CD4-positive, alpha-beta memory T cell (primary cell): ENCODE measurements around the gene GPSM3. TPM values are rescaled to one million over a fixed set of nuclear protein-coding genes. Genes with fewer than 3 reads are reported as not detected.

Source experiments
- CTCF ChIA-PET: fragments of 350-600 bp; sonication (Branson Sonifier 250); formaldehyde crosslinking; loops from one replicate; lab custom pipeline; 2021; ENCODE audit warnings: inconsistent platforms; ENCODE audit not compliant: partially characterized antibody; lab: Charles Lee
- POLR2A ChIA-PET: fragments of 350-600 bp; sonication (Branson Sonifier 250); formaldehyde crosslinking; loops from one replicate; lab custom pipeline; 2021; ENCODE audit not compliant: partially characterized antibody; lab: Charles Lee
- DNase-seq, 5 donors: peaks; one replicate each; pipeline versions ENCODE4 v3.0.0 to v3.0.0-alpha.2; 2020 to 2022; ENCODE audit warnings: mixed read lengths in 1 of 5
- H3K27ac ChIP-seq: one replicate; pipeline ENCODE4 v1.7.0; 2013; ENCODE audit warnings: low read depth, low read length
- H3K27me3 ChIP-seq: 2 replicates; pipeline ENCODE4 v1.7.0; 2013; ENCODE audit warnings: mild to moderate bottlenecking, low read length, moderate library complexity; ENCODE audit not compliant: insufficient read depth
- H3K36me3 ChIP-seq: 2 replicates; pipeline ENCODE4 v1.7.0; 2013; ENCODE audit warnings: mild to moderate bottlenecking, low read length, moderate library complexity; ENCODE audit not compliant: insufficient read depth
- H3K4me1 ChIP-seq: 2 replicates; pipeline ENCODE4 v1.7.0; 2013; ENCODE audit warnings: mild to moderate bottlenecking, low read length, moderate library complexity; ENCODE audit not compliant: insufficient read depth
- H3K4me3 ChIP-seq, 2 donors: one replicate each; pipeline ENCODE4 v1.7.0; 2013; ENCODE audit warnings: low read length in 2 of 2, mild to moderate bottlenecking in 1 of 2
- H3K9me3 ChIP-seq, 2 donors: one replicate each; pipeline ENCODE4 v1.7.0; 2013; ENCODE audit warnings: low read length in 2 of 2, control low read depth in 1 of 2; ENCODE audit not compliant: control insufficient read depth in 1 of 2
- H3K27ac Mint-ChIP-seq, 7 donors: one replicate each; pipeline ENCODE4 v1.8.0; 2020 to 2021; ENCODE audit warnings: mixed read lengths in 7 of 7, mild to moderate bottlenecking in 6 of 7, inconsistent platforms in 3 of 7, moderate library complexity in 3 of 7
- H3K27me3 Mint-ChIP-seq, 2 donors: one replicate each; pipeline ENCODE4 v1.8.0; 2020 to 2021; ENCODE audit warnings: mixed read lengths in 2 of 2
- H3K36me3 Mint-ChIP-seq, 2 donors: one replicate each; pipeline ENCODE4 v1.8.0; 2020 to 2021; ENCODE audit warnings: mixed read lengths in 2 of 2, inconsistent platforms in 1 of 2, mild to moderate bottlenecking in 1 of 2
- H3K4me1 Mint-ChIP-seq, 4 donors: one replicate each; pipeline ENCODE4 v1.8.0; 2020 to 2021; ENCODE audit warnings: mixed read lengths in 4 of 4, mild to moderate bottlenecking in 1 of 4
- H3K4me3 Mint-ChIP-seq, 8 donors: one replicate each; pipeline ENCODE4 v1.8.0; 2020 to 2021; ENCODE audit warnings: mixed read lengths in 8 of 8, mild to moderate bottlenecking in 7 of 8, moderate library complexity in 6 of 8, inconsistent platforms in 3 of 8
- H3K9me3 Mint-ChIP-seq, 8 donors: one replicate each; pipeline ENCODE4 v1.8.0; 2020 to 2021; ENCODE audit warnings: mixed read lengths in 8 of 8, mild to moderate bottlenecking in 5 of 8, inconsistent platforms in 3 of 8, moderate library complexity in 1 of 8
- intact Hi-C: fragments of 100-400 bp; cut with micrococcal nuclease; formaldehyde crosslinking; loops from one replicate; pipeline ENCODE4 v1.15.1; 2023
- polyA plus RNA-seq, 2 donors: library from polyadenylated mRNA; unstranded; fragments of 300-500 nt; fragmentation: Illumina TruSeq; gene quantifications; one replicate each; pipeline ENCODE4 v1.2.3, GENCODE V29; 2021
- total RNA-seq, 2 experiments: library from RNA; stranded (reverse); gene quantifications; one replicate each; pipeline ENCODE4 v1.2.3, GENCODE V29; 2021

Gene GPSM3
- total and polyA plus RNA-seq, 4 experiments from 2014 or later = 110 to 313 (median 237) TPM

GRCh38 chr6:32204268-32204715 lies 11.8 kb upstream of the GPSM3 start:
- no peaks in the 10 kb centered on the region for H3K9me3 Mint-ChIP-seq
- H3K9me3 ChIP-seq = no peaks in the 10 kb centered on the region
- no peaks in the 10 kb centered on the region for H3K27me3 ChIP-seq
- no peak for DNase-seq
- H3K27ac Mint-ChIP-seq = peak overlapping the region in 1 of 7 donors; percentile 74
- H3K4me3 Mint-ChIP-seq = no peak overlapping the region
- H3K4me3 ChIP-seq = no peak overlapping the region
- CTCF ChIA-PET = interaction anchor here (1.3 kb wide), 1 partner anchor 41 kb away, joined by 5 read pairs; no protein-coding TSS in a partner anchor
- POLR2A ChIA-PET = interaction anchor here (1.6 to 1.7 kb wide), 2 partner anchors 9 to 14 kb away, joined by 5 to 10 read pairs; partner anchors contain the start of gene PBX2
- H3K36me3 ChIP-seq = no peaks in the 10 kb centered on the region
- no peak overlapping the region for H3K27ac ChIP-seq
- no peaks in the 10 kb centered on the region for H3K4me1 Mint-ChIP-seq
- no peaks in the 10 kb centered on the region for H3K4me1 ChIP-seq
- intact Hi-C loops = no loop called here
- peaks cover 0 to 8% of the 10 kb centered on the region in 2 donors for H3K27me3 Mint-ChIP-seq
- peaks cover 0 to 3% of the 10 kb centered on the region in 2 donors for H3K36me3 Mint-ChIP-seq

DNA sequence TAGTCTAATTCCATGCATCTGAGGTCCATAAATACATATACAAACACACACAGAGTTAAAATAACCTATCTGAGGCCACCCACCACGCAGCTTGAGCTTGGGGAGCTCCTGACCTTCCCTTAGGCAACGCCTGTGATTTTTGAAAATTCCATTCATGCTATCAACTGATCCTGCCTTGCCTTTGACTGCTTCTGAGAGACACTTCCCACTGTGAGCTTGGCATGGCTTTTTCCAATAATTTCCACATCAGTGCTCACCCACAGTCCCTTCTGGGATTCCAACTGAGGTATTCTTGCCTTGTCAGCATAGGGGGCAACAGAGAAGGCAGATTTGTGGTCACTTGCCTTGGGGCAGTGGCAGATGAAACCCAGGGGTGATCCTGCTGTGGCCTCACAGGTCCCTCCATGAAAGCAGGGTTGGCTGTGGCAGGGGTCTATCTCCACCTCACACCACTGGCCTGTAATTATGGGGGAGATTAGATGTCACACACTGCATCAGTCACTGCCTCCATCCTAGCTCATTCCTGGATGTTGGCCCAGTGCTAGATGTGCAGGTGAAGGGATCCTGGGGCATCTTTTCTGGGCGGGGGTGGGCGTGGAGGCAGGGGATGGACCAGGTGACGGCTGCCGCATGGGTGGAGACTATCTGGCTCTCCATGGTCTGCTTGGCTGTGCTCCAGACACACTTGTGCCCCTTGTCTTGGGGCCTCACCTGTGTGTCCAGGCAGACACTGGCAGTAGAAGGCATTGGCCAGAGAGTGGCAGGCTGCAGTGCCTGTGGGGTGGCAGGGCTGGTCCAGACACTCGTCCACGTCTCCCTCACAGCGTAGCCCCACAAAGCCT lies 11.2 kb upstream of the GPSM3 start:
- no peak overlapping the region for H3K27ac Mint-ChIP-seq

DNA sequence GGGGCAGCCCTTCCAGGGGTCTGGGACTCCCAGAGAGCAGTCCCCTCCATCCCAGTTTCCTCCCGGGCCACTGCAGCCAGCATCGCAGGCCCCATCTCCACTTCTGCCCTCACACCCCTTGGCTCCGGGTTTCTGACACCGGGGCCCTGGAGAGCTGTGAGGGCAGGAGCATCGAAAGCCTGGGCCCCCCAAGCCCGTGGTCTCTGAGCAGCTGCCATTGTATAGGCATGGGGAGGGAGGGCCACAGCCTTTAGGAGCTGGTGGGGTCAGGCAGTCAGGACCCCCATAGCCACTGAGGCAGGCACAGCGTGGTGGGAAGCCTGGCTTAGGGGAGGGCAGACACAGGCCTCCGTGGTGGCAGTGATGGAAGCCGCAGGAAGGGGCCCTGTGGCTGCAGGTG lies 9.7 kb upstream of the GPSM3 start:
- no peak overlapping the region for H3K27ac Mint-ChIP-seq
- Histone ChIP-seq H3K4me3 (no peak overlapping the region), H3K9me3 (no peaks in the 10 kb centered on the region), H3K27me3 (no peaks in the 10 kb centered on the region), H3K36me3 (no peaks in the 10 kb centered on the region), H3K27ac (no peak overlapping the region), H3K4me1 (peaks cover under 1% of the 10 kb centered on the region)
- CTCF ChIA-PET = no interaction called here
- no peaks in the 10 kb centered on the region for H3K9me3 Mint-ChIP-seq
- peaks cover 0 to 3% of the 10 kb centered on the region in 2 donors for H3K36me3 Mint-ChIP-seq
- POLR2A ChIA-PET = no interaction called here
- DNase-seq = no peak
- peaks cover 0 to 8% of the 10 kb centered on the region in 2 donors for H3K27me3 Mint-ChIP-seq
- H3K4me1 Mint-ChIP-seq = no peaks in the 10 kb centered on the region
- intact Hi-C loops = no loop called here
- no peak overlapping the region for H3K4me3 Mint-ChIP-seq

More for the DNA sequence above, 11.2 kb upstream of the GPSM3 start:
- POLR2A ChIA-PET = interaction anchor here (1.6 to 1.7 kb wide), 2 partner anchors 8 to 13 kb away, joined by 5 to 10 read pairs; partner anchors contain the start of gene PBX2
- Histone ChIP-seq H3K36me3 (no peaks in the 10 kb centered on the region), H3K9me3 (no peaks in the 10 kb centered on the region), H3K27me3 (no peaks in the 10 kb centered on the region), H3K27ac (no peak overlapping the region), H3K4me3 (no peak overlapping the region), H3K4me1 (no peaks in the 10 kb centered on the region)
- Mint-ChIP-seq H3K36me3 (peaks cover 0 to 3% of the 10 kb centered on the region in 2 donors), H3K4me1 (no peaks in the 10 kb centered on the region), H3K4me3 (no peak overlapping the region), H3K27me3 (peaks cover 0 to 8% of the 10 kb centered on the region in 2 donors), H3K9me3 (no peaks in the 10 kb centered on the region)
- intact Hi-C loops = no loop called here
- CTCF ChIA-PET = no interaction called here
- DNase-seq = no peak

DNA sequence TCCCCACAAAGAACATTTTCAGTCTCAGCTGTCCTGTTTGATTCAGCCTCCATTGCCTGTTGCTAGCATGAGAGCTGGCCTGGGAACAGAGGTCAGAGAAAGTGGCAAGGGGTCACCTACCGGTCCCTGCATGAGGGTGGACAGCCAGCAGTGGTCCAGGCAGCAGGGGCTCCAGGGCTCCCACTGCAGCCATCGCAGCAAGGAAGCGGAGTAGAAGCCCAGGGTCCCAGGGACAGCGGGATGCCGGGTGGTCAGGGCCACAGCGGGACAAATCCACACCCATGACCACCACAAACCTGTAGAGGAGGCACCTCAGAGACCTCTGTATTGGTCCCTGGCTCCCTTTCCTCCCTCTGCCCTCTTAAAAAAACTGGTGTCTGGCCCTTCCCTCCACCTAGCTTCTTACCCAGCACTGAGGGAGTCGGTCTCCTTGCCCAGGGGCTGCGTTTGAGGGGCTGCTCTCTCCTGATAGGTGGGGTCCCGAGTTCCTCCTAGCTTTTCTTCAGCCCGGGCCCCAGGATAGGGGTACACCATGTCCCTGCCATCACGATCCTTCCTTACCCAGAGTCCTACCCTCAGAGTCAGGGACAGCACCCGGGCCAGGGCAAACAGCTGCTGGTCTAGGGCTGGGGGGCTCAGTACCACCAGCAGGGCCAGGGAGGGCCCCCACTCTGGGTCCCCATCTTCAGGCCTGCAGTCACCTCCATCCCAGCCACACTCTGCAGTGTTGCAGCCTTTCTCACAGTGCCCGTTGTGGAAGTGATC lies 8.4 kb upstream of the GPSM3 start:
- POLR2A ChIA-PET = no interaction called here

GRCh38 chr6:32198866-32199265 lies 6.4 kb upstream of the GPSM3 start:
- intact Hi-C loops = loop anchor here (10.0 kb wide), 2 partner anchors 1006 to 1216 kb away; partner anchors contain the start of genes CUTA, HSD17B8, PHF1 and RING1
- Histone ChIP-seq H3K9me3 (no peaks in the 10 kb centered on the region), H3K4me3 (no peak overlapping the region), H3K27me3 (no peaks in the 10 kb centered on the region), H3K4me1 (peaks cover 23% of the 10 kb centered on the region), H3K27ac (no peak overlapping the region), H3K36me3 (no peaks in the 10 kb centered on the region)
- H3K36me3 Mint-ChIP-seq = peaks cover 0 to 2% of the 10 kb centered on the region in 2 donors
- DNase-seq = no peak
- no peaks in the 10 kb centered on the region for H3K9me3 Mint-ChIP-seq
- H3K27ac Mint-ChIP-seq = peak overlapping the region in 4 of 7 donors; percentile 35 to 84 (median 66)
- CTCF ChIA-PET = no interaction called here
- POLR2A ChIA-PET = interaction anchor here (1.0 kb wide), 1 partner anchor 21 kb away, joined by 3 read pairs; no protein-coding TSS in a partner anchor
- peaks cover 18 to 31% (median 20%) of the 10 kb centered on the region in 4 donors for H3K4me1 Mint-ChIP-seq
- no peak overlapping the region for H3K4me3 Mint-ChIP-seq
- peaks cover 0 to 4% of the 10 kb centered on the region in 2 donors for H3K27me3 Mint-ChIP-seq

More for the DNA sequence above, 8.4 kb upstream of the GPSM3 start:
- Histone ChIP-seq H3K9me3 (no peaks in the 10 kb centered on the region), H3K4me3 (no peak overlapping the region), H3K27ac (no peak overlapping the region), H3K4me1 (peaks cover 8% of the 10 kb centered on the region), H3K36me3 (no peaks in the 10 kb centered on the region), H3K27me3 (no peaks in the 10 kb centered on the region)
- intact Hi-C loops = no loop called here
- Mint-ChIP-seq H3K4me1 (peaks cover 3 to 11% (median 5%) of the 10 kb centered on the region in 4 donors), H3K36me3 (peaks cover 0 to 3% of the 10 kb centered on the region in 2 donors), H3K27ac (peak overlapping the region in 1 of 7 donors; percentile 18), H3K4me3 (no peak overlapping the region), H3K9me3 (no peaks in the 10 kb centered on the region), H3K27me3 (peaks cover 0 to 8% of the 10 kb centered on the region in 2 donors)
- CTCF ChIA-PET = no interaction called here
- no peak for DNase-seq

- no peak overlapping the region for H3K4me3 ChIP-seq
- H3K4me1 ChIP-seq = peaks cover 28% of the 10 kb centered on the region
- no peaks in the 10 kb centered on the region for H3K9me3 ChIP-seq
- Mint-ChIP-seq H3K9me3 (no peaks in the 10 kb centered on the region), H3K36me3 (peaks cover 0 to 2% of the 10 kb centered on the region in 2 donors), H3K4me3 (peak overlapping the region in 1 of 8 donors; percentile 30), H3K4me1 (peaks cover 23 to 36% (median 26%) of the 10 kb centered on the region in 4 donors), H3K27me3 (peaks cover 0 to 2% of the 10 kb centered on the region in 2 donors), H3K27ac (peak overlapping the region in 5 of 7 donors; percentile 50 to 84 (median 65))
- POLR2A ChIA-PET = interaction anchor here (12.7 kb wide), 1 partner anchor 69 kb away, joined by 188 read pairs; the partner anchor contains the start of genes ATF6B and FKBPL
- no peak overlapping the region for H3K27ac ChIP-seq
- H3K36me3 ChIP-seq = no peaks in the 10 kb centered on the region
- CTCF ChIA-PET = no interaction called here
- DNase-seq = no peak
- no peaks in the 10 kb centered on the region for H3K27me3 ChIP-seq
- intact Hi-C loops = loop anchor here (10.0 kb wide), 2 partner anchors 1006 to 1216 kb away; partner anchors contain the start of genes CUTA, HSD17B8, PHF1 and RING1
These were observed 5.9 kb upstream of the GPSM3 start for GRCh38 chr6:32198345-32198696.
